HFFc6 (cell line): ENCODE measurements around the gene RBCK1. TPM values are rescaled to one million over a fixed set of nuclear protein-coding genes. Genes with fewer than 3 reads are reported as not detected.

Experiments used
- DNase-seq: peaks from one replicate; pipeline ENCODE4 v3.0.0-alpha.2; 2018
- H3K27ac Mint-ChIP-seq: 2 replicates; pipeline ENCODE4 v1.8.0; 2020; ENCODE audit warnings: mild to moderate bottlenecking, mixed read lengths
- H3K27me3 Mint-ChIP-seq: 2 replicates; pipeline ENCODE4 v1.8.0; 2021; ENCODE audit warnings: mild to moderate bottlenecking, moderate library complexity, mixed read lengths; ENCODE audit not compliant: insufficient read depth
- H3K36me3 Mint-ChIP-seq: 2 replicates; pipeline ENCODE4 v1.8.0; 2021; ENCODE audit warnings: low read depth, mixed read lengths
- H3K4me1 Mint-ChIP-seq: 2 replicates; pipeline ENCODE4 v1.8.0; 2020; ENCODE audit warnings: low read depth, mixed read lengths
- H3K4me3 Mint-ChIP-seq: 2 replicates; pipeline ENCODE4 v1.8.0; 2020; ENCODE audit warnings: mild to moderate bottlenecking, moderate library complexity, mixed read lengths
- H3K9me3 Mint-ChIP-seq: 2 replicates; pipeline ENCODE4 v1.8.0; 2020; ENCODE audit warnings: mild to moderate bottlenecking, mixed read lengths
- total RNA-seq, 6 experiments: library from RNA; stranded (reverse); fragmentation: NEBNext Ultra II Directional; extraction: Animal tissue kit (Norgen Biotek cat#: 25700); gene quantifications; 2 replicates in 1 of 6; 3 replicates in 5 of 6; pipeline ENCODE4 v1.2.3, GENCODE V29; 2021
- TF ChIP-seq, protein P1 (sequence below): fragments of 200-600 bp; sonication (generic); IDR thresholded peaks from 2 replicates; pipeline ENCODE4 v1.5.0; 2021; ENCODE audit warnings: antibody characterized with exemption, mild to moderate bottlenecking

The RBCK1 gene
- total RNA-seq, 6 experiments from 2014 or later: 76.4 to 84.1 (median 77.2) TPM

DNA sequence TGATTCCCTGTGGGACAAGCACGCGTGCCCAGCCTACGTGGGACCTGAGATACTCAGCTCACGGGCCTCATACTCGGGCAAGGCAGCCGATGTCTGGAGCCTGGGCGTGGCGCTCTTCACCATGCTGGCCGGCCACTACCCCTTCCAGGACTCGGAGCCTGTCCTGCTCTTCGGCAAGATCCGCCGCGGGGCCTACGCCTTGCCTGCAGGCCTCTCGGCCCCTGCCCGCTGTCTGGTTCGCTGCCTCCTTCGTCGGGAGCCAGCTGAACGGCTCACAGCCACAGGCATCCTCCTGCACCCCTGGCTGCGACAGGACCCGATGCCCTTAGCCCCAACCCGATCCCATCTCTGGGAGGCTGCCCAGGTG, 11.9 kb upstream of the RBCK1 start:
- H3K27me3 Mint-ChIP-seq: no peaks in the 10 kb centered on the region
- no peak overlapping the region for H3K27ac Mint-ChIP-seq
- no peak for DNase-seq
- no peaks in the 10 kb centered on the region for H3K4me1 Mint-ChIP-seq
- no peaks in the 10 kb centered on the region for H3K36me3 Mint-ChIP-seq
- TF ChIP-seq, protein P1, sequence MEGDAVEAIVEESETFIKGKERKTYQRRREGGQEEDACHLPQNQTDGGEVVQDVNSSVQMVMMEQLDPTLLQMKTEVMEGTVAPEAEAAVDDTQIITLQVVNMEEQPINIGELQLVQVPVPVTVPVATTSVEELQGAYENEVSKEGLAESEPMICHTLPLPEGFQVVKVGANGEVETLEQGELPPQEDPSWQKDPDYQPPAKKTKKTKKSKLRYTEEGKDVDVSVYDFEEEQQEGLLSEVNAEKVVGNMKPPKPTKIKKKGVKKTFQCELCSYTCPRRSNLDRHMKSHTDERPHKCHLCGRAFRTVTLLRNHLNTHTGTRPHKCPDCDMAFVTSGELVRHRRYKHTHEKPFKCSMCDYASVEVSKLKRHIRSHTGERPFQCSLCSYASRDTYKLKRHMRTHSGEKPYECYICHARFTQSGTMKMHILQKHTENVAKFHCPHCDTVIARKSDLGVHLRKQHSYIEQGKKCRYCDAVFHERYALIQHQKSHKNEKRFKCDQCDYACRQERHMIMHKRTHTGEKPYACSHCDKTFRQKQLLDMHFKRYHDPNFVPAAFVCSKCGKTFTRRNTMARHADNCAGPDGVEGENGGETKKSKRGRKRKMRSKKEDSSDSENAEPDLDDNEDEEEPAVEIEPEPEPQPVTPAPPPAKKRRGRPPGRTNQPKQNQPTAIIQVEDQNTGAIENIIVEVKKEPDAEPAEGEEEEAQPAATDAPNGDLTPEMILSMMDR: no peak
- no peak overlapping the region for H3K4me3 Mint-ChIP-seq
- no peaks in the 10 kb centered on the region for H3K9me3 Mint-ChIP-seq

DNA sequence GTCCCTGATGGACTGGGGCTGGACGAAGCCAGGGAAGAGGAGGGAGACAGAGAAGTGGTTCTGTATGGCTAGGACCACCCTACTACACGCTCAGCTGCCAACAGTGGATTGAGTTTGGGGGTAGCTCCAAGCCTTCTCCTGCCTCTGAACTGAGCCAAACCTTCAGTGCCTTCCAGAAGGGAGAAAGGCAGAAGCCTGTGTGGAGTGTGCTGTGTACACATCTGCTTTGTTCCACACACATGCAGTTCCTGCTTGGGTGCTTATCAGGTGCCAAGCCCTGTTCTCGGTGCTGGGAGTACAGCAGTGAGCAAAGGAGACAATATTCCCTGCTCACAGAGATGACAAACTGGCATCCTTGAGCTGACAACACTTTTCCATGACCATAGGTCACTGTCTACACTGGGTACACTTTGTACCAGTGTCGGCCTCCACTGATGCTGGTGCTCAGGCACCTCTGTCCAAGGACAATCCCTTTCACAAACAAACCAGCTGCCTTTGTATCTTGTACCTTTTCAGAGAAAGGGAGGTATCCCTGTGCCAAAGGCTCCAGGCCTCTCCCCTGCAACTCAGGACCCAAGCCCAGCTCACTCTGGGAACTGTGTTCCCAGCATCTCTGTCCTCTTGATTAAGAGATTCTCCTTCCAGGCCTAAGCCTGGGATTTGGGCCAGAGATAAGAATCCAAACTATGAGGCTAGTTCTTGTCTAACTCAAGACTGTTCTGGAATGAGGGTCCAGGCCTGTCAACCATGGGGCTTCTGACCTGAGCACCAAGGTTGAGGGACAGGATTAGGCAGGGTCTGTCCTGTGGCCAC, 11.3 kb upstream of the RBCK1 start:
- no peak overlapping the region for H3K4me3 Mint-ChIP-seq
- no peaks in the 10 kb centered on the region for H3K36me3 Mint-ChIP-seq
- no peak overlapping the region for H3K27ac Mint-ChIP-seq
- no peaks in the 10 kb centered on the region for H3K9me3 Mint-ChIP-seq
- DNase-seq: no peak
- peaks cover 4% of the 10 kb centered on the region for H3K4me1 Mint-ChIP-seq
- TF ChIP-seq, protein P1: no peak
- no peaks in the 10 kb centered on the region for H3K27me3 Mint-ChIP-seq

DNA sequence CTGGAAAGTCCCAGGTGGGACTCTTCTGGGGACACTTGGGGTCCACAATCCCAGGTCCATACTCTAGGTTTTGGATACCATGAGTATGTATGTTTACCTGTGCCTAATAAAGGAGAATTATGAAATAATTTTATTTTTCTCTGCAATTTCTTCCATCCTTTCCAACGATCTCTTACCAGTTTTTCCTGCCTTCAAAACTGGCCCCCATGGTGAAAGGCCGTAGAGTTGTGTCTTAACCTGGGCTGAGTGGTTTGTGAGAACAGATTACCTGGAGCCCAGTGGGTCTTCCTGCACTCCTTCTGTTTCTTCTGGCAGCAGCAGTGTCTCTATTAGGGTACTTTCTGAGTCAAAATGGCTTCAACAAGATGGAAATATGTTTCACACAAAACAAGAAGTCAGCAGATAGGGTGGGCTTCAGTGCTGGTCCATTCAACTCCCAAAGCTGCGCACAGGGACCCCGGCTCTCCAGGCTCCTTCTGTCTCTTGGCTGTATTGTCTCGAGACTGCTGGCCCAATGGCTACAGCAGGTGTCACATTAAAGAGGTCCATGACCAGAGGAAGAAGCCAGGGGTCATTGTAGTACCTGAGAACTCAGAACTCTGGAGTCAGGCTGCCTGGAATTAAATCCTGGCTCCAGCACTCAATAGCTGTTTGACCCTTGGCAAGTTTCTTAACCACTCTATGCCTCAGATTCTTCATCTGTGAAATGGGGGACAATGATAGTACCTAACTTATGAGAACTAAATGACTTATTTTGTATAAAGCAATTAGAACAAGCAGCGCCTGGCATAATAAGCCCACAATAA, 10.5 kb upstream of the RBCK1 start:
- TF ChIP-seq, protein P1: no peak
- H3K9me3 Mint-ChIP-seq: no peaks in the 10 kb centered on the region
- no peaks in the 10 kb centered on the region for H3K36me3 Mint-ChIP-seq
- H3K27ac Mint-ChIP-seq: no peak overlapping the region
- H3K27me3 Mint-ChIP-seq: no peaks in the 10 kb centered on the region
- no peak for DNase-seq
- no peak overlapping the region for H3K4me3 Mint-ChIP-seq
- H3K4me1 Mint-ChIP-seq: peaks cover 7% of the 10 kb centered on the region

DNA sequence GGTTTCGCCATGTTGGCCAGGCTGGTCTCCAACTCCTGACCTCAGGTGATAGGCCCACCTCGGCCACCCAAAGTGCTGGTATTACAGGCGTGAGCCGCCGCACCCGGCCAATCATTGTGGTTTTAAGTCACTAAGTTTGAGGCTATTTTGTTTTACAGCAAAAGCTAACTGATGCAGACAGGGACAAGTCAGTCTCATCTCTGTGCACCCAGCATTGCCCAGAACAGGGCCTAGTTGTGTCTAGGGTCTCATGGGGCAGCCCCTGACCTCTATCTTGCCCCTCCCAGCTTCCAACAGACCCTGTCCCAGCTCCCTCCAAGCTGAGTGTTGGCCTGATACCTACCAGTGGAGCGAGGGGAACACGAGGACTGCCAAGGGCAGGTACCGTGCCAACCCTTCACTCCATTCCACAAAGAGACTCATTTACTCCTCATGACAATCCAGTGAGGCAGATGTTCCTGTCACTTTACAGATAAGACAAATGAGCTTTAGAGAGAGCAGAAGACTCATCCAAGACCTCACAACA, 8.9 kb upstream of the RBCK1 start:
- Mint-ChIP-seq H3K27ac (no peak overlapping the region), H3K36me3 (no peaks in the 10 kb centered on the region), H3K27me3 (no peaks in the 10 kb centered on the region), H3K9me3 (no peaks in the 10 kb centered on the region), H3K4me1 (peaks cover 7% of the 10 kb centered on the region), H3K4me3 (no peak overlapping the region)
- TF ChIP-seq, protein P1: no peak
- DNase-seq: no peak

DNA sequence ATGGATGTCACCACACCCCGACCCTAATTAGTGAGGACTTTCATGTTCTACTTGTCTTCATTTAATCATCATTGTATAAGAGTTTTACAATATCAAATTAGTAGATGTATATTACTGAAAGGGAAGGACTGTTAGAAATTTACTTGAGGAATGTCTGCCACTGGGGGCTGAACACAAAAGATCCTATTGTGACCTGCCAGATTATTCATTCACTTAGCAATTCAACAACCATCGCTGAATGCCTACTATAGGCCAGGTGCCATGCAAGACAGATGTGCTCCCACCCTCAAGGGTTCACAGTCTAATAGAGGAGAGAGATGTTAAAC, 8.0 kb upstream of the RBCK1 start:
- no peak for DNase-seq
- no peak overlapping the region for H3K4me3 Mint-ChIP-seq
- peaks cover 7% of the 10 kb centered on the region for H3K4me1 Mint-ChIP-seq
- H3K27ac Mint-ChIP-seq: no peak overlapping the region
- H3K36me3 Mint-ChIP-seq: no peaks in the 10 kb centered on the region
- H3K27me3 Mint-ChIP-seq: no peaks in the 10 kb centered on the region
- TF ChIP-seq, protein P1: no peak
- no peaks in the 10 kb centered on the region for H3K9me3 Mint-ChIP-seq
